ENCODE data around the gene ITGA1. TPM values are rescaled to one million over a fixed set of nuclear protein-coding genes. Genes with fewer than 3 reads are reported as not detected.

Gene ITGA1
- total RNA-seq, 2 donors from 2014 or later: 0.33 to 3.5 TPM

DNA sequence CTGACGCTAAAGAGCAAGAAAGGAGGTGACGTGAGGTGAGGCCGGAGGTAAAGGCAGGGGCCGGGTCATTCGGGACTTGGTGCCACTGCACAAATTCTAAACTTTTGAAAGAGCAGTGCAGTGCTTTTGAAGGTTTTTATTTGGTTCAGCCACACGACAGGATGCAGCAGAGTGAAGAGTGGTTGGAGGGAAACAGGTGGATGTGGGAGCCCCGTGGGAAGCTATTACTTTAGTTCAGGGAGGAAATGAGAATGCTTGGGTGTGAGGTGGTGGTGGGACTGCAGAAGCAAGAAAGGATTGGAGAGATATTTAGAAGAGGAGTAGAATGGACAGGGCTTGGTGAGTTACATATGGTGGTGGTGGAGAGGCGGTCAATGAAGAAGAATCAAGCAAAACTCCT, 136.7 kb downstream of the ITGA1 start:
- Histone ChIP-seq H3K4me1 (ENCODE audit: control insufficient read depth, insufficient read depth, low read length) (no peaks in the 10 kb centered on the region), H3K27ac (ENCODE audit: low read depth, low read length) (no peak overlapping the region), H3K9me3 (ENCODE audit: control insufficient read depth, low read length) (no peaks in the 10 kb centered on the region), H3K4me3 (ENCODE audit: low read length) (no peak overlapping the region), H3K9ac (ENCODE audit: extremely low read depth, low read length, poor library complexity, severe bottlenecking) (no peak overlapping the region), H3K27me3 (ENCODE audit: control insufficient read depth, insufficient read depth, low read length, poor library complexity, severe bottlenecking) (no peaks in the 10 kb centered on the region), H3K36me3 (ENCODE audit: control insufficient read depth, insufficient read depth, low read length) (no peaks in the 10 kb centered on the region)
- no peaks in the 10 kb centered on the region for H3K27me3 Mint-ChIP-seq (ENCODE audit: insufficient read depth)
- no peak overlapping the region for H3K4me3 Mint-ChIP-seq
- DNase-seq: no peak
- 86 to 89% methylated on average over 7 to 8 of the region's 8 CpGs for whole genome bisulfite sequencing, 2 experiments (ENCODE audit: insufficient coverage in 1 of 2, insufficient read length in 1 of 2)
- TF ChIP-seq, protein P1, sequence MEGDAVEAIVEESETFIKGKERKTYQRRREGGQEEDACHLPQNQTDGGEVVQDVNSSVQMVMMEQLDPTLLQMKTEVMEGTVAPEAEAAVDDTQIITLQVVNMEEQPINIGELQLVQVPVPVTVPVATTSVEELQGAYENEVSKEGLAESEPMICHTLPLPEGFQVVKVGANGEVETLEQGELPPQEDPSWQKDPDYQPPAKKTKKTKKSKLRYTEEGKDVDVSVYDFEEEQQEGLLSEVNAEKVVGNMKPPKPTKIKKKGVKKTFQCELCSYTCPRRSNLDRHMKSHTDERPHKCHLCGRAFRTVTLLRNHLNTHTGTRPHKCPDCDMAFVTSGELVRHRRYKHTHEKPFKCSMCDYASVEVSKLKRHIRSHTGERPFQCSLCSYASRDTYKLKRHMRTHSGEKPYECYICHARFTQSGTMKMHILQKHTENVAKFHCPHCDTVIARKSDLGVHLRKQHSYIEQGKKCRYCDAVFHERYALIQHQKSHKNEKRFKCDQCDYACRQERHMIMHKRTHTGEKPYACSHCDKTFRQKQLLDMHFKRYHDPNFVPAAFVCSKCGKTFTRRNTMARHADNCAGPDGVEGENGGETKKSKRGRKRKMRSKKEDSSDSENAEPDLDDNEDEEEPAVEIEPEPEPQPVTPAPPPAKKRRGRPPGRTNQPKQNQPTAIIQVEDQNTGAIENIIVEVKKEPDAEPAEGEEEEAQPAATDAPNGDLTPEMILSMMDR (conservative IDR thresholded peaks at IDR 0.05): no peak
- H3K9me3 Mint-ChIP-seq: no peaks in the 10 kb centered on the region
- H3K27ac Mint-ChIP-seq: peak overlapping the region; percentile 24
- no peaks in the 10 kb centered on the region for H3K36me3 Mint-ChIP-seq (ENCODE audit: low read depth)
- H3K4me1 Mint-ChIP-seq: peaks cover 12% of the 10 kb centered on the region

DNA sequence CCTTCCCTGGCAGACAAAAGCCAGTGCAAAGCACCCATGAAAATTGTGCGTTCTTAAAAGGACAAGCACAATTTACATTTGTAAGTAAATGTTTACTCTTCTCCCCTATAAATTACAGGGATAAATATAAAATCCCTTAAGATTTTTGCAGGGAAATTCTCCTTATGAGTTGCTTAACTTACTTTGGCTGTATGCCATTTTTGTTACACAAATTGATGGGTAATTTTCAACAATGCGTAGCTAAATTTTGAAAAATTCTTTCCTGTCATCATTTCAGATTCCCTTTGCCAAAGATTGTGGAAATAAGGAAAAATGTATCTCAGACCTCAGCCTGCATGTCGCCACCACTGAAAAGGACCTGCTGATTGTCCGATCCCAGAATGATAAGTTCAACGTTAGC, 137.3 kb downstream of the ITGA1 start:
- Mint-ChIP-seq H3K27ac (no peak overlapping the region), H3K27me3 (ENCODE audit: insufficient read depth) (no peaks in the 10 kb centered on the region), H3K36me3 (ENCODE audit: low read depth) (no peaks in the 10 kb centered on the region), H3K4me1 (peaks cover 12% of the 10 kb centered on the region), H3K4me3 (no peak overlapping the region), H3K9me3 (no peaks in the 10 kb centered on the region)
- Histone ChIP-seq H3K9ac (ENCODE audit: extremely low read depth, low read length, poor library complexity, severe bottlenecking) (no peak overlapping the region), H3K36me3 (ENCODE audit: control insufficient read depth, insufficient read depth, low read length) (no peaks in the 10 kb centered on the region), H3K4me1 (ENCODE audit: control insufficient read depth, insufficient read depth, low read length) (no peaks in the 10 kb centered on the region), H3K4me3 (ENCODE audit: low read length) (no peak overlapping the region), H3K9me3 (ENCODE audit: control insufficient read depth, low read length) (no peaks in the 10 kb centered on the region), H3K27me3 (ENCODE audit: control insufficient read depth, insufficient read depth, low read length, poor library complexity, severe bottlenecking) (no peaks in the 10 kb centered on the region), H3K27ac (ENCODE audit: low read depth, low read length) (no peak overlapping the region)
- WGBS, 2 experiments (ENCODE audit: insufficient coverage in 1 of 2, insufficient read length in 1 of 2): 93 to 100% methylated on average over 3 to 5 of the region's 5 CpGs
- TF ChIP-seq, protein P1 (conservative IDR thresholded peaks at IDR 0.05): no peak
- no peak for DNase-seq

DNA sequence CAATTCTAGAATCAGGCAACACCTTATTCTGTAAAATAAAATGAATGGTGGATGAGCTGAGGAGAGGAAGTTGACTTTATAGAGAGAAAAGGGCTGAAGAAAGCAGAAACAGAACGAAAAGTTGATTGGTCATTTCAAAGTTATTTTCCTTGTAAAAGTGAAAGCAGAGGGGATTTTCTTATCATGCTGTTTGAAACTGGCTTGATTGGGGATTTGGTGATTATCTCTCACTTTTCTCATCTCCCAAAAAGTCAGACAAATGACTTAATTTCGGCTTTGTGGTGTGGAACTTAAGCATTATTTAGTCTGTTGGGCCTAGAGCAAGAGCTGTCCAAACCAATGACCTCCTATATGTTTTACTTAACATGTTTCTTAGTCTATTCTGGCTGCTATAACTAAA, 141.0 kb downstream of the ITGA1 start:
- Mint-ChIP-seq H3K9me3 (no peaks in the 10 kb centered on the region), H3K4me3 (no peak overlapping the region), H3K4me1 (no peaks in the 10 kb centered on the region), H3K36me3 (ENCODE audit: low read depth) (no peaks in the 10 kb centered on the region), H3K27me3 (ENCODE audit: insufficient read depth) (no peaks in the 10 kb centered on the region), H3K27ac (no peak overlapping the region)
- WGBS, 2 experiments (ENCODE audit: insufficient coverage in 1 of 2, insufficient read length in 1 of 2): 50 to 65% methylated on average over 1 to 2 of the region's 2 CpGs
- no peaks in the 10 kb centered on the region for H3K4me1 ChIP-seq (ENCODE audit: control insufficient read depth, insufficient read depth, low read length)
- no peak for DNase-seq
- TF ChIP-seq, protein P1 (conservative IDR thresholded peaks at IDR 0.05): no peak
- H3K4me3 ChIP-seq (ENCODE audit: low read length): no peak overlapping the region
- H3K9ac ChIP-seq (ENCODE audit: extremely low read depth, low read length, poor library complexity, severe bottlenecking): no peak overlapping the region
- H3K27ac ChIP-seq (ENCODE audit: low read depth, low read length): no peak overlapping the region
- H3K36me3 ChIP-seq (ENCODE audit: control insufficient read depth, insufficient read depth, low read length): no peaks in the 10 kb centered on the region
- no peaks in the 10 kb centered on the region for H3K9me3 ChIP-seq (ENCODE audit: control insufficient read depth, low read length)
- H3K27me3 ChIP-seq (ENCODE audit: control insufficient read depth, insufficient read depth, low read length, poor library complexity, severe bottlenecking): no peaks in the 10 kb centered on the region
